GM12872 (cell line): ENCODE measurements around the gene PLA2G6.

Experiments
- TF ChIP-seq, protein P1 (sequence below): IDR thresholded peaks from 3 replicates; pipeline ENCODE4 v1.5.1; 2011; ENCODE audit warnings: low read depth, mild to moderate bottlenecking, low read length, moderate library complexity; ENCODE audit not compliant: insufficient read depth

The PLA2G6 gene

DNA sequence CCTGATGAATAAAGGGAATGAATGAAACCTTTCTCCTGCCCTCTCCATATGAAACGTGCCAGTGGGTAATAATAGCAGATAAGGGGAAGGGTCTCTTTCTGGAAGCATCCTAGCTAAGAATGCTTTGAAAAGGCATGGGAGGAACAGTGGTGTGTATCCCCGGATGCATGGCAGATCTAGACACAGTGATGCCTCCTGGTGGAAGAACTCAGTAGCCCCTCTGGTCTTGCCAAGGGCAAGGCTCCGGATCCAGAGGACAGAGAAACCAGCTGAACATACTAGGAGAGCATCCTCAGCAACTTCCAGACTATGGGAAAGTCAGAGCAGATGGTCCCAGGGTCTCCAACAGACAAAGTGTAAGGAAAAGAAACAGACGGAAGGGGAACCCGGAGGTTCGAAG, 77.5 kb downstream of the PLA2G6 start:
- TF ChIP-seq, protein P1, sequence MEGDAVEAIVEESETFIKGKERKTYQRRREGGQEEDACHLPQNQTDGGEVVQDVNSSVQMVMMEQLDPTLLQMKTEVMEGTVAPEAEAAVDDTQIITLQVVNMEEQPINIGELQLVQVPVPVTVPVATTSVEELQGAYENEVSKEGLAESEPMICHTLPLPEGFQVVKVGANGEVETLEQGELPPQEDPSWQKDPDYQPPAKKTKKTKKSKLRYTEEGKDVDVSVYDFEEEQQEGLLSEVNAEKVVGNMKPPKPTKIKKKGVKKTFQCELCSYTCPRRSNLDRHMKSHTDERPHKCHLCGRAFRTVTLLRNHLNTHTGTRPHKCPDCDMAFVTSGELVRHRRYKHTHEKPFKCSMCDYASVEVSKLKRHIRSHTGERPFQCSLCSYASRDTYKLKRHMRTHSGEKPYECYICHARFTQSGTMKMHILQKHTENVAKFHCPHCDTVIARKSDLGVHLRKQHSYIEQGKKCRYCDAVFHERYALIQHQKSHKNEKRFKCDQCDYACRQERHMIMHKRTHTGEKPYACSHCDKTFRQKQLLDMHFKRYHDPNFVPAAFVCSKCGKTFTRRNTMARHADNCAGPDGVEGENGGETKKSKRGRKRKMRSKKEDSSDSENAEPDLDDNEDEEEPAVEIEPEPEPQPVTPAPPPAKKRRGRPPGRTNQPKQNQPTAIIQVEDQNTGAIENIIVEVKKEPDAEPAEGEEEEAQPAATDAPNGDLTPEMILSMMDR, result peak; percentile 55

DNA sequence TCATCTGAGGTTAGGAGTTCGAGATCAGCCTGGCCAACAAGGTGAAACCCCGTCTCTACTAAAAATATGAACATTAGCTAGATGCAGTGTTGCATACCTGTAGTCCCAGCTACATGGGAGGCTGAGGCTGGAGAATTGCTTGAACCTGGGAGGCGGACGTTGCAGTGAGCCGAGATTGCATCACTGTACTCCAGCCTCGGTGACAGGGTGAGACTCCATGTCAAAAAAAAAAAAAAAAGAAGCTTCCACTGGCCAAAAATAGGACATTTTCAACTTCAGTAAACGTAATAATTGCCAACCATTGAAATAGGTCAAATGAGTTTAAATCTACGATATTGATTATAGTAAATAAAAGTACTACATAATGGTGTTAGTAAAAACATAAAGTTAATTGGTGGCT, 78.0 kb downstream of the PLA2G6 start:
- TF ChIP-seq, protein P1, result no peak

DNA sequence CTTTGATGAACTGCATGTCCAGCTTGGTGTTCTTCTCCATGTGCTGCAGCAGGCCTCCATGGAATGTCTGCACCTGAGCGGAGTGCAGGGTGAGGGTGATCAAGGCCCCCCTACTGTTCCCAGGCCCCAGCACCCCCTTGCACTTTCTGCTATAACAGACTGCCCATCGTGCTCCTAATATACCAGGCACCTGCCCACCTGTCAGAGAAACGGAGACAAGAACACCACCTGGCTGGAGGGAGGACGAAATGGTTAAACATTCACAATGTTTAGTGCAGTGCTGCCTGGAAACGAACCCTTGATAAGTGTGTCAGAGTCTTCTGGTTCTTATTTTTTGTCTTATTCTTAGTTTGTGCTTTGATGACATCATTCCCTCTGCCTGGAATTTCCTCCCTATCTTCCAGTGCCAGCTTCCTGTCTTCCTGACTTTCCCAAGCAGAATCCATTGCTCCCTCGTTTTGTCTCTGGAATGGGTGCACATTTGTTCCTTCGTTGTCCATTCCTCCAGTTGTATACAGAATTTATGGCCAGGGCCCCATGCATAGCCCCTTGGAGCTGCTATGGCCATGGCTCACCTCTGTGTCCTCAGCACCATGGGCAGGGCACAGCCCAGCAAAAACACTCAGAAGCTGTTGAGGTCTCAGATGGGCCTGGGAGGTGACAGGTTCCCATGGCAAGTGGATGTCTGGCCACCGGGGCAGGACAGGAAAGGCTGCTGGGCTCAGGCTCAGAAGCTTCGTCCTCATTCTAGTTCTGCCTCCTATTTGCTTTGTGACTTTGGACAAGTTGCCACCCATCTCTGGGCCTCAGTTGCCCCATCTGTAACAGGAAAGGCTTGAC, 83.0 kb downstream of the PLA2G6 start:
- TF ChIP-seq, protein P1, result no peak

DNA sequence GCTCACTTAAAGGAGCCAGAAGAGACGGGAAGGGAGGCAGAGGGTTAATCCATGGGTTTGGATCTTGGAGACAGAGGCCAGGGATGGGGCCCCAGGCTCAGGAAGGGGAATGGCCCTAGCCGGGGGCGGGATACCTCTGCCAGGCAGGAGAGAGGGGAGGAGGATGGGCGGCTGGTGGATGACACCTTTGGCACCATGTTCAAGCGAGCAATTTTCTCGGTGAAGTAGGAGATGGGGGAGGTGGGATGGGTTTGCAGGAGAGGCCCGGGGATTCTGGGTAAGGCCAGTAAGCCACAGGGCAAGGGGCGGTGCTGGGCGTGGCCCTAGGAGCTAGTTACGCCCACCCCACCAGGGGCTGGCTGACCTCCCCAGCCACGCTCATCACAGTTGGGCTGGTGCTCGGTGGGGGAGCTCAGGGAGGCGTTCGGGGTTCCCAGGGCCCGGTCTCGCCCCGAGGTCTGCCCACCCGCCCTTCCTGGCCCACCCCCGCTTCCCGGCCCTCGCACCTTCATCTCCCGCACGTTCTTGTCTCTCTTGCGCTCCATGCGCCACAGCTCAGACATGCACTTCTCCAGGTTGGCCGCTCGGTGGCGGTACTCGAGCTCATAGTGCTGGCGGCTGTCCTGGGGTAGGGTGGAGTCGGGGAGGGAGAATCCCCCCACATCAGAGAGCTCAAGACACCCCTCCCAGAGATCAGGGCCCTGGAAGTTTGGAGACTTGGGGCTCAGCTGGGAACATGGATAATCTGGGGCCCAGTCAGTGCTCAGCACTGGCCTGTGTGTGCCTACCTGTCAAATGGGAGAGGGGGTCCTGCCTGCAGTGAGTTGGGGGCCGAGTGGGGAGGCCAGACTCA, 83.8 kb downstream of the PLA2G6 start:
- TF ChIP-seq, protein P1, result no peak

DNA sequence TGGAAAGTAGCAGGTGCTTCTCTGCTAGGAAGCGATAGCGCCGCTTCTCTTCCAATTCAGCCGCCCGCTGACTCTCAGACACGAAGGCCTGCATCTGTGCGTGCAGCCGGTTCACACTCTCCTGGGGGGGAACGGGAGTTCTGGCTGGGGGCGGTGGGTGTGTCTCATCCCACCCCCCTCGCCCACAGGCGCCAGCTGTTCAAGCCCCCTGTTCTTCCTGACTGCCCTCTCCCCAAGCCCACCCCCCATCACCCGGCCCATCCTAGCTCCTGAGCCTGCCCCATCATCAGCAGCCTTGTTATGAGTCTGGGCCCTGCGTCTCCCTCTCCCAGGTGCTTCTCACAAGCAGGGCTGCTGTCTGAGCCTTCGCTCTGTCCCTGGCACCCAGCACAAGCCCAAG, 84.6 kb downstream of the PLA2G6 start:
- TF ChIP-seq, protein P1, result no peak

DNA sequence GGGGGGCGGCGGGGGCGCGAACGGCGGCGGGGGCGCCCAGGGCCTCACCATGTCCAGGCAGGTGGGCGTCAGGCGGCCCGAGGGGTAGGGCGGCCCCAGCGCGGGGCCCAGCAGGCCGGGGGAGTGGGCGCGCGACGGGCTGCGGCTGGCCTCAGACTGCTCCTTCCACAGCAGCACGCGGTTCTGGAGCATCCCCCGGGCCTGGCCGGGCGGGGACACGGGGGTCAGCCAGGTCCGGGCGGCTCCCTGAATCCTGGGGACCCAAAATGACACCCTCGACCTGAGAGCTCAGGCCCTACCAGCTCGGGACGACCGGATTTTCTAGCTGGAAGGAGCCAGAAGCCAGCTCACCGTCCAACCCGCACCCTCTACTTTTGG, 92.2 kb downstream of the PLA2G6 start:
- TF ChIP-seq, protein P1, result no peak
